SK-N-MC (cell line): ENCODE data around the gene VTA1.
A peak's percentile ranks its signal among the peaks of the same experiment; 100 is the strongest.
"Not testable (repeated sequence)": the region's sequence is repeated elsewhere in the genome, so short reads cannot be mapped to it uniquely, and the experiment has no call there.

Source experiments
- DNase-seq: peaks from one replicate; pipeline ENCODE4 v3.0.0-alpha.2; 2011; ENCODE audit warnings: low read depth, low spot score
- H3K27ac ChIP-seq: fragments of 200-600 bp; sonication (generic); 2 replicates; pipeline ENCODE4 v1.5.1; 2016; ENCODE audit warnings: mixed run types
- H3K36me3 ChIP-seq: fragments of 200-600 bp; sonication (generic); 2 replicates; pipeline ENCODE4 v1.6.1; 2017; ENCODE audit warnings: antibody characterized with exemption, low read length, mixed read lengths; ENCODE audit not compliant: insufficient read depth
- H3K4me3 ChIP-seq: fragments of 200-600 bp; sonication (generic); 2 replicates; pipeline ENCODE4 v1.5.1; 2016
- H3K9ac ChIP-seq: fragments of 200-600 bp; sonication (generic); 2 replicates; pipeline ENCODE4 v1.8.0; 2017; ENCODE audit warnings: mixed run types, mixed read lengths; ENCODE audit not compliant: insufficient read length
- H3K9me3 ChIP-seq: fragments of 200-600 bp; sonication (generic); 2 replicates; pipeline ENCODE4 v1.6.1; 2017; ENCODE audit warnings: low read depth, mild to moderate bottlenecking, antibody characterized with exemption, low read length, moderate library complexity, mixed read lengths
- EZH2 ChIP-seq: fragments of 200-600 bp; sonication (generic); IDR thresholded peaks from one replicate; pipeline ENCODE4 v1.6.1; 2017; ENCODE audit warnings: antibody characterized with exemption
- FOXP2 ChIP-seq: optimal IDR thresholded peaks from 2 replicates; pipeline ENCODE3; 2011; ENCODE audit warnings: mild to moderate bottlenecking, moderate library complexity; ENCODE audit not compliant: insufficient read depth; ENCODE audit errors: extremely low read length, control extremely low read depth
- POLR2AphosphoS5 ChIP-seq: IDR thresholded peaks from 2 replicates; pipeline ENCODE4 v1.6.1; 2012; ENCODE audit warnings: mild to moderate bottlenecking, low read depth, low read length, borderline replicate concordance

The VTA1 gene

DNA sequence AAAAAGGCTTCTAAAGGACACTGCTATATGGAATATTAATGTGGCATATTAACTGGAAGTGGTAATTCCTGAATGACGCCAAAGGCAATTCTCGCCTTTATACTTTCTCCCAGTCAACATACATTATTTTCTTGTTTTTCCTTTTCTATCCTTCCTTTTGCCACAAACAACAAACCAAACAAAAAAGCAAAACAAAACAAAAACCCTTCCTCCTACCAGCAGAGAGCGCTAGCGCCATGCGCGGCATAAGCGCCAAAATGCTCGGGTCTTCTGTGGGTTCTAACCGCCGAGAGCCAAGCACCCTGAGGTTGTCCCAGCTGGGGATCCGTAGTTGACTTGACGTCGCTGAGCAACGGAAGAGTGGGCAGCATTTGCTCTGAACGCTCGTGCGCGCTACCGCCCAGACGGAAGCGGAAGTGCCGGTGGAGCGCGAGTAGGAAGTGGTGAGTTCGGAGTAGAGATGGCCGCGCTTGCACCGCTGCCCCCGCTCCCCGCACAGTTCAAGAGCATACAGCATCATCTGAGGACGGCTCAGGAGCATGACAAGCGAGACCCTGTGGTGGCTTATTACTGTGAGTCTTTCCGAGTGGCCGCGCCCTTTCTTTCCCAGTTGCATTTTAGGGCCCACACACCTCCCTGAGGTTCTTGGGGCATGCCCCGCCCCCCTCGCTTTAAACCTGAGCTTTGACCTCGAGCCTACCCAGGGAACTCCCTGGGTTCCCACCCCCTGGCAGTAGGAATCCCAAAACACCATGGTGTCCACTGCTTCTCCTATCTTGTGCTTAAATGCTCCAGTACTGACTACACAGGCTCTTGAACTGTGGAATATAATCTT, at the start of gene VTA1, which contains the start of gene NMBR:
Gene VTA1, plus strand, starts transcription at position 436 of the 835 bp plus-strand sequence. Its CDS starts 25 bp downstream, at position 461.
Gene NMBR, minus strand, starts transcription at position 295 of the 835 bp plus-strand sequence. CDS start 58,464 bp downstream, outside the sequence.
- H3K9me3 ChIP-seq, result no peaks in the 10 kb centered on the region
- TF ChIP-seq POLR2AphosphoS5 (peak; percentile 87), EZH2 (no peak), FOXP2 (peak; percentile 90)
- peak within 1 kb of the TSS; percentile 45; the same call in 1 of the 2 replicates for H3K27ac ChIP-seq
- peak within 1 kb of the TSS; percentile 88 for H3K9ac ChIP-seq
- peak within 1 kb of the TSS; percentile 88 for H3K4me3 ChIP-seq
- DNase-seq, result peak; percentile 97
- peaks cover 30% of the 10 kb centered on the region for H3K36me3 ChIP-seq

DNA sequence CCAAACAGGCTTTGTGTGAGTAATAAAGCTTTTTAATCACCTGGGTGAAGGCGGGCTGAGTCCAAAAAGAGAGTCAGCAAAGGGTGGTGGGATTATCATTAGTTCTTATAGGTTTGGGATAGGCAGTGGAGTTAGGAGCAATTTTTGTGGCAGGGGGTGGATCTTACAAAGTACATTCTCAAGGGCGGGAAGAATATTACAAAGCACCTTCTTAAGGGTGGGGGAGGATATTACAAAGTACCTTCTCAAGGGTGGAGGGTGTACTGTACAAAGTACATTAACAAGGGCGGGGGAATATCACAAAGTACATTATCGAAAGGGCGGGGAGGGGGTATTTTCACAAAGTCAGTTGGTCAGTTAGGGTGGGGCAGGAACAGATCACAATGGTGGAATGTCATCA, 42.2 kb upstream of the VTA1 start:
- not testable (repeated sequence) for H3K4me3 ChIP-seq, DNase-seq, H3K36me3 ChIP-seq, H3K9me3 ChIP-seq, H3K27ac ChIP-seq, H3K9ac ChIP-seq

GRCh38 chr6:142110820-142111219, 36.2 kb upstream of the VTA1 start:
- not testable (repeated sequence) for H3K9ac ChIP-seq, DNase-seq, H3K4me3 ChIP-seq

GRCh38 chr6:142112451-142113061, 34.5 kb upstream of the VTA1 start:
- peak; percentile 91 for DNase-seq
- Histone ChIP-seq H3K4me3 (no peak overlapping the region), H3K9me3 (no peaks in the 10 kb centered on the region), H3K9ac (no peak overlapping the region), H3K36me3 (no peaks in the 10 kb centered on the region), H3K27ac (0 out of 2 replicates have a peak overlapping the region, but pooled peaks have one; percentile 5)
- TF ChIP-seq EZH2 (no peak), POLR2AphosphoS5 (no peak), FOXP2 (no peak)

More at GRCh38 chr6:142110820-142111219, 36.2 kb upstream of the VTA1 start:
- not testable (repeated sequence) for H3K9me3 ChIP-seq, H3K36me3 ChIP-seq, H3K27ac ChIP-seq

DNA sequence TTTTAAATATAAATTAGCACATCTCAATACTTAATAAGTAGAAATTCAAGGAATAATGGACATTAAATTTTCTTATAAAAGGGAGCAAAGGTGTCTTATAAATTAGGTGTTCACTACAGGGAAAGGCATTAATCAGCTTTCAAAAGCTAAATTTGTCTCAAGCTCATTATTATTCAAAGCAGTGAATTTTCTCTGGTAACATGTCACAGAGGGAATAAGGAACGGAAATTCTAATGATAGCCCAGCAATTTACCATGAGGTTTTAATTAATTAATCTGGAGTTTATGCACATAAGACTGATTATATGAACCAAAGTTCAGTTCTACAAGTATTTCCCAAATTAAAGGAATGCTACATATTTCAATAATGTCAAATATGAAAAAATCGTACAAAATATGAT, 29.7 kb upstream of the VTA1 start:
- Histone ChIP-seq H3K27ac (no peak overlapping the region), H3K9me3 (no peaks in the 10 kb centered on the region), H3K36me3 (no peaks in the 10 kb centered on the region), H3K4me3 (no peak overlapping the region), H3K9ac (no peak overlapping the region)
- DNase-seq, result no peak
- TF ChIP-seq POLR2AphosphoS5 (no peak), FOXP2 (no peak), EZH2 (no peak)

DNA sequence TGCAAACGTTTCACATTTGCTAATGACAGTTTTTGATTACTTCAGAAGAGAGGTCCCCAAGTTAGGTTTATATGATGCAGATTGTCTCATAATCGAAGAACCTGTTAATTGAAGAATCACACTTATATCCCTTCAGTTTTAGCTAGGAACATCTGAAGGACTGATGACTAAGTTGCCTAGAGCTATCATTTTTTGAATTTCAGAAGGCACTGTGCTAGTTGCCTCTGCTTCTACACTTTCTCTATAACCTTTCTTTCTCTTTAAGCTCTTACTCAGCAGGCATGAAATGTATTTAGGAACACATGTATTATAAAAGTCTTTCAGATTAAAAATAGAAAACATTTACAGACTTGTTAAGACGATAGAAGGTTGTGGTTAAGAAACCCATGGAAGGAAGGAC, 28.7 kb upstream of the VTA1 start:
- H3K9me3 ChIP-seq, result no peaks in the 10 kb centered on the region
- no peaks in the 10 kb centered on the region for H3K36me3 ChIP-seq
- TF ChIP-seq POLR2AphosphoS5, result no peak
- no peak for TF ChIP-seq FOXP2
- no peak for TF ChIP-seq EZH2
- no peak overlapping the region for H3K9ac ChIP-seq
- DNase-seq, result no peak
- no peak overlapping the region for H3K27ac ChIP-seq
- no peak overlapping the region for H3K4me3 ChIP-seq

GRCh38 chr6:142118925-142119324, 28.1 kb upstream of the VTA1 start:
- H3K9ac ChIP-seq, result no peak overlapping the region
- no peak overlapping the region for H3K27ac ChIP-seq
- H3K9me3 ChIP-seq, result no peaks in the 10 kb centered on the region
- H3K4me3 ChIP-seq, result no peak overlapping the region
- no peaks in the 10 kb centered on the region for H3K36me3 ChIP-seq
- TF ChIP-seq POLR2AphosphoS5 (no peak), EZH2 (no peak), FOXP2 (no peak)
- no peak for DNase-seq

DNA sequence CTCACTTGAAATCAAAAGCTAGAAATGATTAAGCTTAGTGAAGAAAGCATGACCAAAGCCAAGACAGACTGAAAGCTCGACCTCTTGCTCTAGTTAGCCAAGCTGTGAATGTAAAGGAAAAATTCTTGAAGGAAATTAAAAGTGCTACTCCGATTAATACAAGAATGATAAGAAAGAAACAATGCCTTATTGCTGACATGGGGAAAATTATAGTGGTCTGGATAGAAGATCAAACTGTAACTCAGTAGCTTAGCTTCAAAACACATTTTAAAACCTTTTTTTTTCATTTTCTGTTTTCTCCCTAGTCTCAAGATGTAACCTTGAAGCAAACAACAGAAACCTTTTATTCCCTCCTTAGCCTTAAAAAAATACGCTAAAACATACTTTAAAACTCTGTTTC, 25.7 kb upstream of the VTA1 start:
- H3K9ac ChIP-seq, result no peak overlapping the region
- no peak overlapping the region for H3K4me3 ChIP-seq
- H3K36me3 ChIP-seq, result no peaks in the 10 kb centered on the region
- no peak overlapping the region for H3K27ac ChIP-seq
- TF ChIP-seq FOXP2, result no peak
- TF ChIP-seq POLR2AphosphoS5, result no peak
- TF ChIP-seq EZH2, result no peak
- DNase-seq, result no peak
- no peaks in the 10 kb centered on the region for H3K9me3 ChIP-seq
